Measurements from ENCODE around the gene METTL3.
"Not testable (repeated sequence)": the region's sequence is repeated elsewhere in the genome, so short reads cannot be mapped to it uniquely, and the experiment has no call there.

The METTL3 gene

GRCh38 chr14:21510735-21511657 is at the start of gene METTL3:
TSS of gene METTL3 (minus strand) at chr14:21511340. CDS start at chr14:21511223, 117 bp downstream.
- DNase-seq, result peak; percentile 99

- no peak for DNase-seq
Observed at GRCh38 chr14:21558703-21559170, 47.6 kb upstream of the METTL3 start.

DNA sequence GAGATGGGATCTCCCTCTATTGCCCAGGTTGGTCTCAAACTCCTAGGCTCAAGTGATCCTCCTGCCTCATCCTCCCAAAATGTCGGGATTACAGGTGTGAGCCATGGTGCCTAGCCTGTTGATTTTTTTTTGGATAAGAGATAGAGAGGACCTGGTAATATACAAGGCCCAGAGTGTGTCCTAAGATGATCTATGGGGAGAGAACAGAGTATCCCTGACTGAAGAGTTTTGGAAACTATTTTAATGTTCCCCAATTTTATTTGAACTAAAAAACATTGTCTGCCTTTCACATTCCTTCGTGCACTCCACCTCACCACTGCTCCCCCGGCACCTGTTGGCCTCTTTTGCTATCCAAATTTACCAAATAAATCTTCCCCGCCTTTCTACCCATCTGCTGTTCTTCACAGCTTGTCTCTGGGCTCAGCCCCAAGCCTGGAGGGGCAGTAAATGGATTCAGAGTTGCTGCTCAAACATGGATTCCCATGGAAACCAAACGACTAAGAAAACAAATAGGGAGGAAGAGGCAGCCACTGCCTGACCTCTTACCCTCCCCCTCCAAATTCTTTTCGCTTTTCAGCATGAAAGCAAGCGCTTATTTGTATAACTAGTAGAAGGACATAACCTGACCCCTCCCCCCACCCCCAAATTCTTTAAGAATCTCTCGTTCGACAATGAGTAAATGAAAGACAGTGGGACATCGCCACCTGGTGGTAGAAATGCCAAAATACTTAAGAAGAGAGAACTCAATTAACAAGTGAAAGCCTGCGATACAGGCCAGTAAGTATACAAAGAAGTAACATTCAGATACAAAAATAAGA is 46.2 kb upstream of the METTL3 start:
- DNase-seq, result peak; percentile 95

GRCh38 chr14:21556378-21557083 is 45.4 kb upstream of the METTL3 start:
- no peak for DNase-seq

DNA sequence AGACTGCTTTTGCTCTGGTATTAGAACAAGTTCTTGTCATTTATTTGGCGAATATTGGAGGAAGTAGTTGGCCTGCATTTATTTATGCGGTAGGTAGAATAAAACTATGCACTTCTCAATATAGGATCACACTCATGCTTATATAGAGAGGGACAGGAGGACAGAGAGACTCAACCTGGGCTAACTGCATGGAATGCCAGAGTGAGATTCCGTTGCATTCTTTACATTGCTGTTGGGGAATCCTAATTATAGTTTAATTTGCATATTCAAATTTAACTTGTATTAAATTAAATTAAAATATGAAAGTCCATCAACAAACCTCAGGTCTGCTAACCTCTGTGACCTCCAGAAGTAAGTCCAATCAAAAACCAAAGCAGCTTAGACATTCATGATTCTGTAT is 42.1 kb upstream of the METTL3 start:
- no peak for DNase-seq

- DNase-seq, result not testable (repeated sequence)
Observed at GRCh38 chr14:21544588-21544987, 33.4 kb upstream of the METTL3 start.

GRCh38 chr14:21543963-21544362 is 32.8 kb upstream of the METTL3 start:
- no peak for DNase-seq

GRCh38 chr14:21543521-21543960 is 32.4 kb upstream of the METTL3 start:
- DNase-seq, result no peak

- DNase-seq, result no peak
Observed at GRCh38 chr14:21541413-21542074, 30.4 kb upstream of the METTL3 start.

DNA sequence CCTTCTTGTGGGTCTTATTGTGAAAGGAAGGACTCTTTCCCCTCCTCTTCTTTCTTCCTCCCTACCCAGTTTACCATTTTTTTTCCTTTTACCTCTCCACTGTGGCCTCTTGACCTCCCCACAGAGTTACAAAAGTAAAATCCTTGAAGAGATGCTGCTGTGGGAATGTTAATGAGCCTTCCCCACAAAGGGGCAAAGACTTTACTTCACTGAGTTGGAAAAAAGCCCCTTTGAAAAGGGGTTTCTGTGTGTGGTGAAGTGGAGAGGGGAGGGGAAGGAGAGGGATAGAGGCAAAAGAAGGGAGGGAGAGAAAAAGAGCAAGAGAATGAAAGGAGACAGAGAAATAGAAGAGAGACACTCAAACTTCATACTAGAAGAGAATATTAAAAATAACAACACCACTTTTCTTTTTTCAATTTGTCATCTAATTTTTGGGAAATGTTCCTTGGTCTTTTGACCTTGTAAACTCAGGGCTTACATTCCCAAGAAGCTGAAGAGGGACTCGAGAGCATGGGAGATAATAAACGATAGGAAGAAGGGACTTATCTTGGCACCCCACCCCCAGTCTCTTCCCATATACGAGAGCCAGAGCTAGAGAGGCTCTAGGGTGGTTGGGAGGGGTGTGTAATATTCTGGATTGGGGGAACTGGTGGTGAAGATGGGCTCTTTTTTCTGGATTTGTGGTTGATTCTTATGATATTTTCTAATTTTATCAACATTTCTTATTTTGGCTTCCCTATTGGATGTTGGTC is 28.2 kb upstream of the METTL3 start:
- DNase-seq, result no peak

DNA sequence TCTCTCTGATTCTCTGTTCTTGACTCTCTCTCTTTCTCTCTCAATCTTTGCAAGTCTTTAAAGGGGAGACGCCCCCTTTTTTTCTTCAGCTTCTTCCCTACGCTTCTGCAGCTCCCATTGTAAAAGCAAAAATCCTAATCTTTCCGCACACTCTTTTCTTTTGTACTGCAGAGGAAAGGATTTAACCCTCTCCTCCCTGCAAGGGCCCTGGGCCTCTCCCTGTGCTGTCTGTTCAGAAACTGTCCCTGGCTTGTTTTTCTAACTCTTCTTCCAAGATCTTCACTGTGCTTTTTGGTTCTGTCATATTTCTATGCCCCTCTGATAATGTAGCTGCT is 25.9 kb upstream of the METTL3 start:
- DNase-seq, result no peak

- DNase-seq, result no peak
Observed at GRCh38 chr14:21536418-21537089, 25.4 kb upstream of the METTL3 start.

DNA sequence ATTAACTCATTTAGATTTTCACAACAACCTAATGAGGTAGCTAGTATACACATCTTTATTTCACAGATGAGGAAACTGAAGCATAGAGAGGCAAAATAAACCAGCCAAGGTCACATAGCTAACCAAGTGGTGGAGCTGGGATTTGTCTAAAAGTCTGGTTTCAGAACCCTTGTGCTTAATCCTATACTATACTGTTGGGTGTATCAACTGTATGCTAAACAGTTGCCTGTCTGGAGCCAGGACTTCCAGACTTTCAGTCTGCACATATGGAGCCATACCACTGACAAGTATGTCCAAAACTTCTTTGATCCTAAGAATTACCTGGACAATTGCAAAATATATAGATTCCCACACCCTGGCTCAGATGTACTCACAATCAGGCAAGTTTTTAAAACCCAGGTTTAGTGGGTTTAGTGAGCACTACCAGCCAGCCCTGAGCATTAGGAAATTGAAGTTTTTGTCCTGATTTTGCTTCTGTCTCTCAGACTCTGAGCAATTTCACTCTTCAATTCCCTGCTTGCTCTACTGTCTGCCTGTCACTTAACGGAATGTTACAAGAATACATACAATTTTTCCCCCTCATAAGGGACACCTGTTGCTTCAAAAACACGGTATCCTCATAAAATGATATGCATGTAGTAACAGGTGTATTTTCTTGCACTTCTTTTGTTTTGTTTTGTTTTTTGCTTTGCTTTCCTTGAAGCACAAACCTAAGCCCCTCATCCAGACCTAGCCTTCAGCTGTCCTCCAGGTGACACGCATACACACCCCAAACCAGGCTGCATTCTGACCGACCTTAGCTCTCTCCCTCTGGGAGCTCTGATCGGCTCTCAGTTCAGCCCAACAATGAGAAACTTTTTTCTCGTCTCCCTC is 24.6 kb upstream of the METTL3 start:
- DNase-seq, result no peak

GRCh38 chr14:21534576-21534975 is 23.4 kb upstream of the METTL3 start:
- DNase-seq, result peak; percentile 43

DNA sequence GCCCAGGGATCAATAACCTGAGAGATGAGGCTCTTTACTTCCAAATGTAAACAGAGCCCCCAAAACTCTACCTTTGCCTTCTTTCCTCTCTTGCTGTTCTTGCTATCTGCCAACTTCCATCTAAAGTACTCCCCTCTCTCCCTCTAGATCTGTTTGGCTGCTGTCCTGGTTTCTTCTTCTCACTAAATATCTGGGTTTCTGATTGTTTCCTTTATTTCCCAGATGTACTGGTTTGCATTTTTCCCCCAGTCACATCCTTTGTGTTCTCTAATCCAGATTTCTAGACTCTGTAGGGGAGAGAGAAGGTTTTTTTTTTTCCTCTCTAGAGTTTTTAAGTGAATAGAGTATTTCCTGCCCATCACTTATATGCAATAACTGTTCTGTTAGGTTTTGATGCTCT is 22.2 kb upstream of the METTL3 start:
- no peak for DNase-seq

GRCh38 chr14:21529515-21529914 is 18.4 kb upstream of the METTL3 start:
- DNase-seq, result no peak

- peak; percentile 72 for DNase-seq
Observed at GRCh38 chr14:21528381-21529348, 17.5 kb upstream of the METTL3 start.

- no peak for DNase-seq
Observed at GRCh38 chr14:21527318-21527679, 16.2 kb upstream of the METTL3 start.
